ENCODE measurements around the gene RPL13A.
"Not testable (repeated sequence)": the region's sequence is repeated elsewhere in the genome, so short reads cannot be mapped to it uniquely, and the experiment has no call there.

Gene RPL13A

DNA sequence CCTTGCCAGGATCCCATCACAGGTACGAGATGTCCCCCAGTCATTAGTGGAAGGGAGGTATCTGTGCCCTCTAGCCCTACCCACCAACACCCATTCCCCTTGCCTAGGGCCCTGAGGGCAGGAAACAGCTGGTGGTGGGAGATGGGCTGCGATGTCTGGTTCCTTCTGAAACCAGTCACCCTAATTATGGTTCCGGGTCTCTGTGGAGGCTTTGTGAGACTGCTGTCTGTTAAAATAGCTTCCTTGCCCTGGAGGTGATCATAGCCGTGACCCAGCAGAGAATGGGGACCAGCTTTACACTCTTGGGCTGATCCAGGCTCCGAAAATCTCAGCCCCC lies 28.9 kb upstream of the RPL13A start:
- H3K4me3 ChIP-seq (ENCODE audit: low read length) = no peak overlapping the region
- TF ChIP-seq, protein P1, sequence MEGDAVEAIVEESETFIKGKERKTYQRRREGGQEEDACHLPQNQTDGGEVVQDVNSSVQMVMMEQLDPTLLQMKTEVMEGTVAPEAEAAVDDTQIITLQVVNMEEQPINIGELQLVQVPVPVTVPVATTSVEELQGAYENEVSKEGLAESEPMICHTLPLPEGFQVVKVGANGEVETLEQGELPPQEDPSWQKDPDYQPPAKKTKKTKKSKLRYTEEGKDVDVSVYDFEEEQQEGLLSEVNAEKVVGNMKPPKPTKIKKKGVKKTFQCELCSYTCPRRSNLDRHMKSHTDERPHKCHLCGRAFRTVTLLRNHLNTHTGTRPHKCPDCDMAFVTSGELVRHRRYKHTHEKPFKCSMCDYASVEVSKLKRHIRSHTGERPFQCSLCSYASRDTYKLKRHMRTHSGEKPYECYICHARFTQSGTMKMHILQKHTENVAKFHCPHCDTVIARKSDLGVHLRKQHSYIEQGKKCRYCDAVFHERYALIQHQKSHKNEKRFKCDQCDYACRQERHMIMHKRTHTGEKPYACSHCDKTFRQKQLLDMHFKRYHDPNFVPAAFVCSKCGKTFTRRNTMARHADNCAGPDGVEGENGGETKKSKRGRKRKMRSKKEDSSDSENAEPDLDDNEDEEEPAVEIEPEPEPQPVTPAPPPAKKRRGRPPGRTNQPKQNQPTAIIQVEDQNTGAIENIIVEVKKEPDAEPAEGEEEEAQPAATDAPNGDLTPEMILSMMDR (conservative IDR thresholded peaks at IDR 0.05; ENCODE audit: low read depth, low read length) = no peak
- no peak for DNase-seq (ENCODE audit: low read depth)

- TF ChIP-seq, protein P1 (conservative IDR thresholded peaks at IDR 0.05; ENCODE audit: low read depth, low read length) = no peak
- no peak for DNase-seq (ENCODE audit: low read depth)
- H3K4me3 ChIP-seq (ENCODE audit: low read length) = no peak overlapping the region
These were observed 28.0 kb upstream of the RPL13A start for GRCh38 chr19:49459388-49459787.

DNA sequence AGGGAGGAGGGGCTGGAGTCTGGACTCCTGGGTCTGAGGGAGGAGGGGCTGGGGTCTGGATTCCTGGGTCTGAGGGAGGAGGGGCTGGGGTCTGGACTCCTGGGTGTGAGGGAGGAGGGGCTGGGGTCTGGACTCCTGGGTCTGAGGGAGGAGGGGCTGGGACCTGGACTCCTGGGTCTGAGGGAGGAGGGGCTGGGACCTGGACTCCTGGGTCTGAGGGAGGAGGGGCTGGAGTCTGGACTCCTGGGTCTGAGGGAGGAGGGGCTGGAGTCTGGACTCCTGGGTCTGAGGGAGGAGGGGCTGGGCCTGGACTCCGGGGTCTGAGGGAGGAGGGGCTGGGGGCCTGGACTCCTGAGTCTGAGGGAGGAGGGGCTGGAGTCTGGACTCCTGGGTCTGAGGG lies 26.3 kb upstream of the RPL13A start:
- not testable (repeated sequence) for DNase-seq (ENCODE audit: low read depth); H3K4me3 ChIP-seq (ENCODE audit: low read length)

DNA sequence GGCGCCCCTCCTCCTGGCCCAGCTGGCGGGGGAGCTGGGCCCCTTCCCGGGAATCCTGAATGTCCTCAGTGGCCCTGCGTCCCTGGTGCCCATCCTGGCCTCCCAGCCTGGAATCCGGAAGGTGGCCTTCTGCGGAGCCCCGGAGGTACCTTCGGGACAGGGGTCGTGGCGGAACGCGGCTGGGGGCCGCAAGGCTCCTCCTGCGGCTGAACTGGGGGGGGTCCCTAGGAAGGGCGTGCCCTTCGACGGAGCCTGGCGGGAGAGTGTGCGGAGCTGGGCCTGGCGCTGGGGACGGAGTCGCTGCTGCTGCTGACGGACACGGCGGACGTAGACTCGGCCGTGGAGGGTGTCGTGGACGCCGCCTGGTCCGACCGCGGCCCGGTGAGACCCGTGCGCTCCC lies 25.8 kb upstream of the RPL13A start:
- no peak overlapping the region for H3K4me3 ChIP-seq (ENCODE audit: low read length)
- TF ChIP-seq, protein P1 (conservative IDR thresholded peaks at IDR 0.05; ENCODE audit: low read depth, low read length) = no peak

DNA sequence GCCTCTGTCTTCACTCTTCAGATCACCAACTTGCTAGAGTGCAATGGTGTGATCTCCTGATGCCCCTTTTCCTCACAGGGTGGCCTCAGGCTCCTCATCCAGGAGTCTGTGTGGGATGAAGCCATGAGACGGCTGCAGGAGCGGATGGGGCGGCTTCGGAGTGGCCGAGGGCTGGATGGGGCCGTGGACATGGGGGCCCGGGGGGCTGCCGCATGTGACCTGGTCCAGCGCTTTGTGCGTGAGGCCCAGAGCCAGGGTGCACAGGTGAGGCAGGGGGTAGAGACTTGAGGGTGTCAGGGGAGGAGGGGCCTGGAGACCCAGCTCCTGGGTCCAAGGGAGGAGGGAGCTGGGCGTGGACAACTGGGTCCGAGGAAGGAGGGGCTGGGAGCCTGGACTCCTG lies 24.9 kb upstream of the RPL13A start:
- TF ChIP-seq, protein P1 (conservative IDR thresholded peaks at IDR 0.05; ENCODE audit: low read depth, low read length) = no peak

More for the DNA sequence above, 25.8 kb upstream of the RPL13A start:
- no peak for DNase-seq (ENCODE audit: low read depth)

DNA sequence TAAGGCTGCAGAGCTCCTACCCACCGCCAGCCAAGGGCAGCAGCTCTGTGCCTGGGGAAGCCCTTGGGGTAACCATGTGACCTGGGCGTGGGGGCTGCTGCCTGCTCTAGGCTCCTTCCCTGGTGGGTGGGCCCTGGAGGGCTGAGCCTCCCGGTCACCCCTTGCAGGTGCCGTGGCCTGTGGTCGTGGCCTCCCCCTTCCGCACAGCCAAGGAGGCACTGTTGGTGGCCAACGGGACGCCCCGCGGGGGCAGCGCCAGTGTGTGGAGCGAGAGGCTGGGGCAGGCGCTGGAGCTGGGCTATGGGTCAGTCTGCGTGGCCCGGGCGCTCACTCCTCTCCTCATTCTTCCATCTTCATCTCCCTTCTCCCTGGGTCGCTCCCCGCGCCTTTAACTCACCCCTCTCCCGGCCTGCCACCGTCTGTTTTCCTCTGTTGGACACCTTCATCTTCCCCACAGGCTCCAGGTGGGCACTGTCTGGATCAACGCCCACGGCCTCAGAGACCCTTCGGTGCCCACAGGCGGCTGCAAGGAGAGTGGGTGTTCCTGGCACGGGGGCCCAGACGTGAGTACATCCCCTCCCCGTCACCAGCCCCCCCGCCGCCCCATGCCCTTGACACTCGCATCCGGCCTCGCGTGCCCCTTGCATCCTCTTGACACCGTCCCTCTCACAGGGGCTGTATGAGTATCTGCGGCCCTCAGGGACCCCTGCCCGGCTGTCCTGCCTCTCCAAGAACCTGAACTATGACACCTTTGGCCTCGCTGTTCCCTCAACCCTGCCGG lies 23.3 kb upstream of the RPL13A start:
- no peak for DNase-seq (ENCODE audit: low read depth)
- no peak overlapping the region for H3K4me3 ChIP-seq (ENCODE audit: low read length)
- TF ChIP-seq, protein P1 (conservative IDR thresholded peaks at IDR 0.05; ENCODE audit: low read depth, low read length) = no peak

More for the DNA sequence above, 24.9 kb upstream of the RPL13A start:
- H3K4me3 ChIP-seq (ENCODE audit: low read length) = no peak overlapping the region
- DNase-seq (ENCODE audit: low read depth) = no peak

GRCh38 chr19:49465371-49465770 lies 22.0 kb upstream of the RPL13A start:
- TF ChIP-seq, protein P1 (conservative IDR thresholded peaks at IDR 0.05; ENCODE audit: low read depth, low read length) = no peak
- H3K4me3 ChIP-seq (ENCODE audit: low read length) = no peak overlapping the region
- no peak for DNase-seq (ENCODE audit: low read depth)
